NCI-H2107 (cell line): Measurements from ENCODE around the gene ZFPM1.
A peak's percentile ranks its signal among the peaks of the same experiment; 100 is the strongest.

Experiments used
- DNase-seq: peaks from one replicate; lab custom pipeline; 2025; lab: John Stamatoyannopoulos, UW

Gene ZFPM1

GRCh38 chr16:88451586-88452481, 1.2 kb upstream of the ZFPM1 start:
- no peak for DNase-seq

- DNase-seq: peak; percentile 86
These were observed 431 bp upstream of the ZFPM1 start for GRCh38 chr16:88452482-88453216.

GRCh38 chr16:88453611-88454522, 787 bp downstream of the ZFPM1 start:
- no peak for DNase-seq

DNA sequence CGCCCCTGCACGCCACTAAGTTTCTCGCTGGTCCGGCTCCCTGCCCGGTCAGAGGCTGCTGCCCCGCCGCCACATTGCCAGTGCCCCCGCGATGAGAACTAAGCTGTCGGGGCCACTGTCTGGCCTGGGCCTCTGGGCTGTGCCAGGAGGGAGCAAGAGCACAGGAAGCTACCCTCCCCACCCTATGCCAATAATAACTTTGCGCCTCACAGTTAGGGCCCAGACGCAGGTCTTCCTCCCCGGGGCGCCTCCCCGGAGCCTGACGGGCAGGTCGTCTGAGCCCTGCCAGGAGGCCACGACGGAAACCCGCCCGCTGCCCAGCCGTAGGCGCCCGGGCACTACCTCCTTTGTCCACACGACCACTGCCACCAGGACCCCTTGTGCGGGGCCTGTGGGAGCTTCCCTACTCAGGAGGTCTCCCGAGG, 1.5 kb downstream of the ZFPM1 start:
- no peak for DNase-seq

GRCh38 chr16:88455610-88456355, 2.7 kb downstream of the ZFPM1 start:
- no peak for DNase-seq

DNA sequence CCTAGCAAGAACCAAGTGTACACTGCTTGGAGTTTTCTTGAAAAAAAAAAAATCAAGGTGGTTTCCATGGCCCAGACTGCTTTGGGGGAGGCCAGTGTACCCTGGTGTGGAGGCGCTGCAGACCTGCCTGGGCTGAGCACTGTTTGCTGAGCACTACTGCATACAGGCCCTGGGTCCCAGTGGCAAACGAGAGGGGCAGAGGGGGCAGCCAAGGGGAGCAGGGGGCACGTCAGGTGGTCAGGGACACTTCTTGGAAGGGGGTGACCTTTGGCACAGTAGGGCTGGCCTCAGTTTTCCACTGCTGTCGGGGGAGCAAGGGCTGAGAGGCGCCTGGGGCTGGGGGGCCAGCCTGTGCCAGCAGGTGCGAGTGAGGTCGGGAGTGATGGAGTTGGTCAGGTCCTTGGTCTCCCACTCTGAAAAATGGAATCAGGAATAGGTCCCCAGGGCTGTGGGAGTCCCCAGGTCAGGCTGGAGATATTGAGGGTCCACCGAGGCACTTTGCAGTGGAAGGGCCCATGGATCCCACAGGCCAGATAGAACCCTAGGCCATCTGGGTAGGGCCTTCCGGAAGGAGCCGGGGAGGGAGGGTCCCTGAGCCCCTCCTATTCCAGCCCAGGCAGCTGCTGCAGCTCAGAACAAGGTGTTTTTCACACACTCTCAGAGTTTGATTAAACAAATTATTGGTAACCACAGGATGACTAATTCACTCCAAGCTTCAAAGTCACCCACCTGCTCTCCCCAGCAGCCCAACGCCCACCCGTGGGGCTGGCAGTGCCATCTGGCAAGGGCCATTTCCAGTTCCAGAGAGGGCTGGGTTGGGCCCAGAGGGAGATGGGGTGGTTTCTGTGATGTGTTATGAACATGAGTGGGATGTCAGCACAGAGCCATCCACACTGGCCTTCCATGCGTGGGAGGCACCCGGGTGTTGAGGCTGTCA, 3.5 kb downstream of the ZFPM1 start:
- no peak for DNase-seq

GRCh38 chr16:88458039-88458772, 5.1 kb downstream of the ZFPM1 start:
- no peak for DNase-seq

GRCh38 chr16:88458773-88459235, 5.7 kb downstream of the ZFPM1 start:
- no peak for DNase-seq

DNA sequence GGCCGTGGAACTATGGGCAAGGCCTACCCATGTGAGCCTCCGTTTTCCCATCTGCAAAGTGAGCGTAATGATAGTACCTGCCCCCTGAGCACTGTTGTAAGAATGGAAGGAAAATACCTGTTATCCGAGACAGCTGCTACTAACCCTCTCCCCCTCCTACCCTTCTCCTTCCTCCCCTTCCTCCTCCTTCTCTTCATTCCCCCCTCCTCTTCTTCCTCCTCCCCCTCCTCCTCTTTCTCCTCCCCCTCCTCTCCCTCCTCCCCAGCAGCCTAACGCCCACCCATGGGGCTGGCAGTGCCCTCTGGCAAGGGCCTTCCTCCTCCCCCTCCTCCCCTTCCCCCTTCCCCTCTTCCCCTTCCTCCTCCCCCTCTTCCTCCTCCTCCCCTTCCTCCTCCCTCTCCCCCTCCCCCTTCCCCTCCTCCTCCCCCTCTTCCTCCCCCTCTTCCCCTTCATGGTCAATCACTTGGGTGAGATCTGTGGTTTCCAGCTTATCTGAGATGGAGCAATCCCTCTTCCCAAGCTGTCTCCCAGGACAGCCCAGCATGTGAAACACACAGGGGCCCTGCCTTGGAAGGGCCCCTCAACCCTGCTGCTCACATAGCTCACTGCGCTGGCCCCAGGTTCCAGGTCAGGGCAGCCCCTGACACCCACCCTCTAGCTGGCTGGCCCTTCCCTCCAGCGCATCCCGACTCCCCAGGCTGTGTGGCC, 6.4 kb downstream of the ZFPM1 start:
- DNase-seq: no peak

DNA sequence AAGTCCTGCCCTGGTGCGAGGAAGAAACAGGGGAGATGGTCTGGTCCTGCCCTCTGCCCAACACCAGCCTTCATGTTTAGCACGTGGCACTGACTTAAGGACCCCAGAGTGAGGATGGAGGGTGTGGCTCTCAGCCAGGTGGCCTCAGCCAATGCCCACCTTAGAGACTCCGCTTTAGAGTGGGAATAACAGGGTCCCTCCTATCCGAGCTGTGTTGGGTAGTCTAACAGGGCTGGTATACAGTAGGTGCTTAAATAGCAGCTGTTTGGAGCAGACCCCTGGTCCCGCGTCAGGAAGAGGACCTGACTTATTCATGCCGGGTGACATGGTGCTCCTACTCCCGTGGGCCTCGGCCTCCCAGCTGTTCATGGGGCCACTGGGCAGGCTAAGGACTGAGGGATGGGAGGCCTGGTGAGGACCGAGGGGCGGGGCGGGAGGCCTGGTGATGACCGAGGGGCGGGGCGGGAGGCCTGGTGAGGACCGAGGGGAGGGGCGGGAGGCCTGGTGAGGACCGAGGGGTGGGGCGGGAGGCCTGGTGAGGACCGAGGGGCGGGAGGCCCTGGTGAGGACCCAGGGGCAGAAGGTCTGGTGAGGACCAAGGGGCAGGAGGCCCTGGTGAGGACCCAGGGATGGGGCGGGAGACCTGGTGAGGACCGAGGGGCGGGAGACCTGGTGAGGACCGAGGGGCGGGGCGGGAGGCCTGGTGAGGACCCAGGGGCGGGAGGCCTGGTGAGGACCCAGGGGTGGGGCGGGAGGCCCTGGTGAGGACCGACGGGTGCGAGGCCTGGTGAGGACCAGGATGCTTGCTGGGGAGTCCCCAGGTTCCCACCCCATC, 7.6 kb downstream of the ZFPM1 start:
- no peak for DNase-seq

- no peak for DNase-seq
These were observed 8.5 kb downstream of the ZFPM1 start for GRCh38 chr16:88461331-88462269.

- DNase-seq: no peak
These were observed 9.3 kb downstream of the ZFPM1 start for GRCh38 chr16:88462396-88462795.

DNA sequence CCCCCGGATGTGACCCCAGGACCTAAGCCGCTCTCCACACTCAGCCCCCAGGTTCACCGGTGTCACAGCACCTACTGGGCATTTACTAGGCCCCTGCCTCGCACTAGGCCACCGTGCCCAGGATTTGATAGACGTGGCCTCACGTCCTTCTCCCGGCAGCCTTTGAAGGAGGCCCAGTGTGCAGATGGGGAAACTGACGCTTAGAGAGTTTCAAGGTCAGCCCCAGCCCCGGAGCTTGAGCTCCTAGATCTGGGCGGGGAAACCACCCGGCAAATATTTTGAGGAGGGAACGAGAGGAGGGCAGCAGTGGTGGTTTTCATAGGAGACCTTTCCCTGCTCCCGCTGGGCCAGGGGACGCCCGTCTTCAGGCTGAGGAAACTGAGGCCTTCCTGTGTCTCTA, 10.3 kb downstream of the ZFPM1 start:
- DNase-seq: no peak

- no peak for DNase-seq
These were observed 11.6 kb downstream of the ZFPM1 start for GRCh38 chr16:88464447-88465318.

- DNase-seq: no peak
These were observed 12.4 kb downstream of the ZFPM1 start for GRCh38 chr16:88465387-88465983.
